ENCODE results near the gene IFT122. TPM values are rescaled to one million over a fixed set of nuclear protein-coding genes. Genes with fewer than 3 reads are reported as not detected.

IFT122 gene
- total RNA-seq, 1 donor from 2014 or later = 51.1 TPM

- H3K36me3 ChIP-seq = peaks cover 10 to 47% of the 10 kb centered on the region in 2 donors
- intact Hi-C loops (cut with DNase I) = no loop called here
- H3K4me3 ChIP-seq = no peak overlapping the region
- no peak for DNase-seq (ENCODE audit: low spot score in 2 of 2)
- no peaks in the 10 kb centered on the region for H3K27me3 ChIP-seq
- H3K9me3 ChIP-seq = no peaks in the 10 kb centered on the region
- H3K27ac ChIP-seq = no peak overlapping the region
- no peaks in the 10 kb centered on the region for H3K4me1 ChIP-seq
- no peak for TF ChIP-seq CTCF (IDR thresholded peaks at IDR 0.05)
Measured at GRCh38 chr3:129461461-129462146, 21.6 kb downstream of the IFT122 start.

- no peak overlapping the region for H3K27ac ChIP-seq
- H3K4me3 ChIP-seq = no peak overlapping the region
- H3K27me3 ChIP-seq = no peaks in the 10 kb centered on the region
- no peak for TF ChIP-seq CTCF (IDR thresholded peaks at IDR 0.05)
- no peaks in the 10 kb centered on the region for H3K9me3 ChIP-seq
- H3K36me3 ChIP-seq = peaks cover 10 to 46% of the 10 kb centered on the region in 2 donors
- H3K4me1 ChIP-seq = no peaks in the 10 kb centered on the region
- no peak for DNase-seq (ENCODE audit: low spot score in 2 of 2)
- intact Hi-C loops (cut with DNase I) = no loop called here
Measured at GRCh38 chr3:129462361-129462968, 22.4 kb downstream of the IFT122 start.

GRCh38 chr3:129463094-129463493 lies 23.1 kb downstream of the IFT122 start:
- Histone ChIP-seq H3K27me3 (no peaks in the 10 kb centered on the region), H3K4me1 (no peaks in the 10 kb centered on the region), H3K27ac (no peak overlapping the region), H3K36me3 (peaks cover 10 to 49% of the 10 kb centered on the region in 2 donors), H3K4me3 (no peak overlapping the region), H3K9me3 (no peaks in the 10 kb centered on the region)
- TF ChIP-seq CTCF (IDR thresholded peaks at IDR 0.05) = no peak
- intact Hi-C loops (cut with DNase I) = no loop called here
- no peak for DNase-seq (ENCODE audit: low spot score in 2 of 2)

- intact Hi-C loops (cut with DNase I) = no loop called here
- Histone ChIP-seq H3K27ac (no peak overlapping the region), H3K4me1 (no peaks in the 10 kb centered on the region), H3K27me3 (no peaks in the 10 kb centered on the region), H3K36me3 (peaks cover 6 to 43% of the 10 kb centered on the region in 2 donors), H3K9me3 (no peaks in the 10 kb centered on the region), H3K4me3 (no peak overlapping the region)
- DNase-seq (ENCODE audit: low spot score in 2 of 2) = no peak
- no peak for TF ChIP-seq CTCF (IDR thresholded peaks at IDR 0.05)
Measured at GRCh38 chr3:129463716-129464115, 23.7 kb downstream of the IFT122 start.

GRCh38 chr3:129467932-129468331 lies 27.9 kb downstream of the IFT122 start:
- H3K9me3 ChIP-seq = no peaks in the 10 kb centered on the region
- intact Hi-C loops (cut with DNase I) = no loop called here
- H3K27me3 ChIP-seq = no peaks in the 10 kb centered on the region
- H3K36me3 ChIP-seq = peaks cover 2 to 47% of the 10 kb centered on the region in 2 donors
- no peak overlapping the region for H3K4me3 ChIP-seq
- no peaks in the 10 kb centered on the region for H3K4me1 ChIP-seq
- no peak for TF ChIP-seq CTCF (IDR thresholded peaks at IDR 0.05)
- no peak overlapping the region for H3K27ac ChIP-seq
- DNase-seq (ENCODE audit: low spot score in 2 of 2) = no peak

Measured in ascending aorta (tissue), 2 donors.